Ishikawa (cell line): ENCODE data around the gene FOXD1.

Experiments used
- CREB1 ChIP-seq: IDR thresholded peaks from 2 replicates; pipeline ENCODE4 v1.6.1; 2012; ENCODE audit warnings: low read depth
- EGR1 ChIP-seq: IDR thresholded peaks from 2 replicates; pipeline ENCODE4 v1.6.1; 2012
- FOXM1 ChIP-seq: IDR thresholded peaks from 2 replicates; pipeline ENCODE4 v1.6.1; 2012; ENCODE audit warnings: low read depth, borderline replicate concordance
- RAD21 ChIP-seq: IDR thresholded peaks from 2 replicates; pipeline ENCODE4 v1.6.1; 2012; ENCODE audit warnings: low read depth
- TAF1 ChIP-seq: IDR thresholded peaks from 2 replicates; pipeline ENCODE4 v1.6.1; 2012; ENCODE audit warnings: low read depth, mild to moderate bottlenecking
- TCF12 ChIP-seq: IDR thresholded peaks from 2 replicates; pipeline ENCODE4 v1.6.1; 2012; ENCODE audit warnings: low read depth
- TEAD4 ChIP-seq: IDR thresholded peaks from 2 replicates; pipeline ENCODE4 v1.6.1; 2012
- YY1 ChIP-seq: IDR thresholded peaks from 2 replicates; pipeline ENCODE4 v1.6.1; 2012; ENCODE audit warnings: low read depth
- TF ChIP-seq, protein P1 (sequence below): IDR thresholded peaks from 2 replicates; pipeline ENCODE4 v1.6.1; 2012; ENCODE audit warnings: low read depth, mild to moderate bottlenecking
- TF ChIP-seq, protein P2 (sequence below): IDR thresholded peaks from 2 replicates; pipeline ENCODE4 v1.6.1; 2012
- TF ChIP-seq, protein P3 (sequence below): IDR thresholded peaks from 2 replicates; pipeline ENCODE4 v1.6.1; 2012

DNA sequence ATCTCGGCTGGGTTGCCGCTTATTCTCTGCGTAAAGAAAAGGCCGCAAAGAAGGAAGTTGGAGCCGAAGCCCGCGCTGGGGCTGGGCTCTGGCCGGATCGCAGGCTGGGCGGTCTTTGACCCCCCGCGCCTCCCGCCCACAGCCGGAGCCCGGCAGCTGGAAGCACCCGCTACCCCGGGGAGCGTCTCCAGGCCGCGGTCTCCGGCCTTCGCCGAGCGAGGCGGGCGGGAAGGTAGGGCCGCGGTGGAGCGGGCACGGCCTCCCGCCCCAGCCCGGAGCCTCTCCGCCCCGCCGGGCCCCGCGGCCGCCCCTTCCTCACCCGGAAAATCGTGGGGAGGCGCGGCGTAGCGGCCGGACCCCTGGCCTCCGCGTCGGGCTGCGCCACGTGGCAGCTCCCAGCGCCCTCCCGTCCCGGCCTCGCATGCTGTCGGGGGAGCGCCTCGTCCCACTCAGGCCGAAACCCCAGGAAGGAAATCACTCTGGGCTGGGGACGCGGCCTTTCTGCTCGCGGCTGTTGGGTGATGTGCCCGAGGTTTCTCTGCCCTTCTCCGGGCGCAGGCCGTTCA is 12.0 kb downstream of the FOXD1 start:
- no peak for TF ChIP-seq EGR1
- no peak for TF ChIP-seq TCF12
- no peak for TF ChIP-seq CREB1
- no peak for TF ChIP-seq RAD21
- TF ChIP-seq TAF1 = no peak
- no peak for TF ChIP-seq YY1
- TF ChIP-seq, protein P1, sequence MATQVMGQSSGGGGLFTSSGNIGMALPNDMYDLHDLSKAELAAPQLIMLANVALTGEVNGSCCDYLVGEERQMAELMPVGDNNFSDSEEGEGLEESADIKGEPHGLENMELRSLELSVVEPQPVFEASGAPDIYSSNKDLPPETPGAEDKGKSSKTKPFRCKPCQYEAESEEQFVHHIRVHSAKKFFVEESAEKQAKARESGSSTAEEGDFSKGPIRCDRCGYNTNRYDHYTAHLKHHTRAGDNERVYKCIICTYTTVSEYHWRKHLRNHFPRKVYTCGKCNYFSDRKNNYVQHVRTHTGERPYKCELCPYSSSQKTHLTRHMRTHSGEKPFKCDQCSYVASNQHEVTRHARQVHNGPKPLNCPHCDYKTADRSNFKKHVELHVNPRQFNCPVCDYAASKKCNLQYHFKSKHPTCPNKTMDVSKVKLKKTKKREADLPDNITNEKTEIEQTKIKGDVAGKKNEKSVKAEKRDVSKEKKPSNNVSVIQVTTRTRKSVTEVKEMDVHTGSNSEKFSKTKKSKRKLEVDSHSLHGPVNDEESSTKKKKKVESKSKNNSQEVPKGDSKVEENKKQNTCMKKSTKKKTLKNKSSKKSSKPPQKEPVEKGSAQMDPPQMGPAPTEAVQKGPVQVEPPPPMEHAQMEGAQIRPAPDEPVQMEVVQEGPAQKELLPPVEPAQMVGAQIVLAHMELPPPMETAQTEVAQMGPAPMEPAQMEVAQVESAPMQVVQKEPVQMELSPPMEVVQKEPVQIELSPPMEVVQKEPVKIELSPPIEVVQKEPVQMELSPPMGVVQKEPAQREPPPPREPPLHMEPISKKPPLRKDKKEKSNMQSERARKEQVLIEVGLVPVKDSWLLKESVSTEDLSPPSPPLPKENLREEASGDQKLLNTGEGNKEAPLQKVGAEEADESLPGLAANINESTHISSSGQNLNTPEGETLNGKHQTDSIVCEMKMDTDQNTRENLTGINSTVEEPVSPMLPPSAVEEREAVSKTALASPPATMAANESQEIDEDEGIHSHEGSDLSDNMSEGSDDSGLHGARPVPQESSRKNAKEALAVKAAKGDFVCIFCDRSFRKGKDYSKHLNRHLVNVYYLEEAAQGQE = no peak
- no peak for TF ChIP-seq TEAD4
- TF ChIP-seq FOXM1 = no peak
- TF ChIP-seq, protein P2, sequence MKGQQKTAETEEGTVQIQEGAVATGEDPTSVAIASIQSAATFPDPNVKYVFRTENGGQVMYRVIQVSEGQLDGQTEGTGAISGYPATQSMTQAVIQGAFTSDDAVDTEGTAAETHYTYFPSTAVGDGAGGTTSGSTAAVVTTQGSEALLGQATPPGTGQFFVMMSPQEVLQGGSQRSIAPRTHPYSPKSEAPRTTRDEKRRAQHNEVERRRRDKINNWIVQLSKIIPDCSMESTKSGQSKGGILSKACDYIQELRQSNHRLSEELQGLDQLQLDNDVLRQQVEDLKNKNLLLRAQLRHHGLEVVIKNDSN = no peak
- TF ChIP-seq, protein P3, sequence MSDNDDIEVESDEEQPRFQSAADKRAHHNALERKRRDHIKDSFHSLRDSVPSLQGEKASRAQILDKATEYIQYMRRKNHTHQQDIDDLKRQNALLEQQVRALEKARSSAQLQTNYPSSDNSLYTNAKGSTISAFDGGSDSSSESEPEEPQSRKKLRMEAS = peak; percentile 70; the same call in 1 of the 2 replicates
